Fibroblast of peridontal ligament (primary cell): ENCODE results near the gene CNBD2.
"Not testable (repeated sequence)": the region's sequence is repeated elsewhere in the genome, so short reads cannot be mapped to it uniquely, and the experiment has no call there.

Source experiments
- DNase-seq: peaks from one replicate; pipeline ENCODE4 v3.0.0-alpha.2; 2010; ENCODE audit errors: extremely low read depth

The CNBD2 gene

DNA sequence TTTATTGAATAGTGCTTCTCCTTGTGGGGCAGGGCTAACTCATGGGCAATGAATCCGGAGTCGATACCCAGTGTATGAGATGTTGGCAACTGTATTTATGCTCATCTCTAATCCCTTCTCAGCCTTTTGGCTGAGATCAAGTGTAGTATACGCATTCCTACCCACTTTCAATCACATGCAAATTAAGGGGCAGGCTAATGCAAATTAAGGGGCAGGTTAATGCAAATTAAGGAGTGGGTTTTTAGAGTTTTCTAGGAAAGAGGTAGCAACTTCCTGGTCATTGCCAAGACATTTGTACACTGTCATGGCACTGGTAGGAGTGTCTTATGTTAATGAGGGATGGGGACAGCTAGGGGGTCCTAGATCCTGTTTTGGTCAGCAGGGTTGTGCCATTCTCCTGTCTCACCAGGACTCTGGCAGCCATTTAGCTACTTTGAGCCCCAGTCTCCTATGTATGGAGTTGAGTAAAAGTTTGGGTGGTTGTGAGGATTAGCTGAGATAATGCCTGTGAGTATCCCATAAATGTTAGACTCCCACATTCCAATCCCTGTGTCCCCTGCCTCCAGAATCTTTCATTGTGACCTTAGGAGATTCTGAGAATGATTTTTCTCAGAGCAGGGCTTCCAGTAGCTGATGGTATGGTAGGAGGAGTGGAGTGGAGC is at the start of gene CNBD2:
CNBD2 (plus strand) TSS at position 612 of the 662 bp plus-strand sequence. CDS start 173 bp downstream, outside the sequence.
- no peak for DNase-seq

DNA sequence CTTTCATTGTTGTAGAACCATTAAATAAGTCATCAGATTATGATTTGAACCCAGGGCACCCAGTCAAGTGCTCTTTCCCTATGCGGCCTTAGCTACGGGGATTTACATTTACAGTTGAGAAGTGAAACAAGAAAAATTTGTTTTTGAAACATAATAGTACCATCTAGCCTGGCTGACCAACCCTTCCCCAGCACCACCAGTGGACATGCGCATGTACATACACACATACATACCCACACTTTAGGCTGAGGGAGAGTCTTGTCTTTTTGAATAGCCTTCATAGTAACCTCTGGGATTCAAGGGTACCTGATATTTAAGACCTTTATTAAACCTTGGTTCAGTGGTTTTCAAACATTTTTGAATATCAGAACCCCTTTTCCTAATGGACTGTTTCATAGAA is 47.9 kb upstream of the CNBD2 start:
- no peak for DNase-seq

DNA sequence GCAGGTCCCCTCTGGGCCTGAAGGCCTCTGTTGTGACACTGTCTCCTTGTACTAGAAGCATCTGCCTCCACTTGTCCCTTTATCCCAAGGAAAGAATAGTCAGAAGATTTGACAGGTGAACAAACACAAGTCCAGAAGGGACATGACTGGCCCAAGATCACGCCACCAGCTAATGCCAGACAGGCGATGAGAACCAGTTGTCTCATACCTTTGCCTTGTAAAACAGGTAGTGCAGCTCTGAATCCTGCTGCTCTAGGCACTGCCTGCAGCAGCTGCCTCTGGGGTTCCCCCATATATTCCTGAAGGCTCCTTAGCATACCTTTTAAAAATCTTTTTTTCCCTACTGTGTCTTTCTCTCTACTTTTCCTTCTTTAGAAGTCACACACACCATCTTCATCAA is 39.1 kb upstream of the CNBD2 start:
- no peak for DNase-seq

DNA sequence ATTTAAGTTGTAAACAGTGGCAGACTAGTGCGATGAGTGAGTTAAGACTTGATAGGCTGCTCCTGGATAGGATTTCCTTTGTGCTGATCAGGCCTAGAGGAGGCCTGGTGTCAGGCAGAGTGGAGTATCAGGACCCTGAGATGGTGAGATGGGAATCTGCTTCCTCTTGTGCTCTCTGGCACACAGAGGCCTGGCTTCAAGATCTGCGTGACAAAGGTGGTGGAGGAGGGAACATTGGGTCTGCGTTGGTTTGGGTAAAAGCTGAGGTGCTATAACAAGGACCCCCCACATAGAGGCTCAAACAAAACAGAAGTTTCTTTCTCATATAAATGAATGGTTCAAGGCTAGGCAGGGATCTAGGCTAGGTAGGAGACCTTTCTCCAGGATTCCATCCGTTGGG is 34.3 kb upstream of the CNBD2 start:
- DNase-seq, result no peak

DNA sequence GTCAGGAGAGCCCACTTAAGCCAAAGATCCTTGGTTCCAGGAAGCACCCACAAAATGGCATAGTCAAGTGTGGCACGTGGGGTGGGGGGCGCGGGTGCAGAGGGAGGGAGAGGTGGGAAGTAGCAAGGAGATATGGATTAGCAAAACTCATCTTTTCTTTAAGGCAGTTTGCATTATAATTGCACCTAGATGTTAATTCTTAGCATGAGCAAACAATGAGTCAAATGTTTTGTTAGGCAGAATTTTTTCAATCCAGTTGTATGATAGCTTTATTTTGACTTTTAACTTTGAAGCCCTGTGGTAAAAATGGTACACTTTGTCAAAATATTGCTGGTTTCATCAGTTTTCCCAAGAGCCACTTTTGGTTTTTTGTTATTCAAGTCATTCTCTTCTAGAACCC is 29.1 kb upstream of the CNBD2 start:
- DNase-seq, result peak; percentile 8

DNA sequence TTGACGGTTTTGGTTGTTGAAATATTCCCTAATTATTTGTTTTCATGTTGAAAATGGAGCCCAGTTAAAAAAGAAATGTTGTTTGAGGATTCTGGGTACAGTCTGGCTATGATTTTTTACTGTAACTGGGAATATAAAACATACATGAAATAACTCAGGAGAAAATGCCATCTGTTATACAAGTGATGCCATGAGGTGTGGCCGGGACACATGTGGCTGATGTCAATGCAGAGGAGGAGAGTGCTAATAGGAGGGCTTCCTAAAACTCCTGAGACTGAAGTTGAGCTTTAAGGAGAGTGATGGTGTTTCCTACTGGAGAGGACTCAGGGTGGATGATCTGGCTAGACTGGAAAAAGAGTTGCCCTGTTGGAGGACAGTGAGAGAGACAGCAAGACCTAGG is 26.8 kb upstream of the CNBD2 start:
- no peak for DNase-seq

- DNase-seq, result no peak
Observed at GRCh38 chr20:35942243-35942642, 26.1 kb upstream of the CNBD2 start.

DNA sequence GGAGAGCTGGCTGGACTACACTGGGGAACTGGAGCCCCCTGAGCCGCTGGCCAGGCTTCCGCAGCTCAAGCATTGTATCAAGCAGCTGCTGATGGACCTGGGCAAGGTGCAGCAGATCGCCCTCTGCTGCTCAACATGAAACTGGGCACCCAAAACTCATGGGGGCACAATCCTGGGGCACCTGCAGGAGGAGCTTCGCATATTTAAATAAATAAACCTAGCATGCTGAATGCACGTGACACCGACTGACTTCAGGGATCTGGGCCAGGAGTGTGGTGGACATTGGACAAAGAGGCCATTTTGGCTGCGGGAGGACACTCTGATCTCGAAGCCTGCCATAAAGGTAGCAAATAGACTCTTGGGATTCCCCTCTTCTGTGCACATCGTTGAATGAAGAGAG is 20.9 kb upstream of the CNBD2 start:
- DNase-seq, result no peak

GRCh38 chr20:35947907-35948306 is 20.5 kb upstream of the CNBD2 start:
- peak; percentile 73 for DNase-seq

DNA sequence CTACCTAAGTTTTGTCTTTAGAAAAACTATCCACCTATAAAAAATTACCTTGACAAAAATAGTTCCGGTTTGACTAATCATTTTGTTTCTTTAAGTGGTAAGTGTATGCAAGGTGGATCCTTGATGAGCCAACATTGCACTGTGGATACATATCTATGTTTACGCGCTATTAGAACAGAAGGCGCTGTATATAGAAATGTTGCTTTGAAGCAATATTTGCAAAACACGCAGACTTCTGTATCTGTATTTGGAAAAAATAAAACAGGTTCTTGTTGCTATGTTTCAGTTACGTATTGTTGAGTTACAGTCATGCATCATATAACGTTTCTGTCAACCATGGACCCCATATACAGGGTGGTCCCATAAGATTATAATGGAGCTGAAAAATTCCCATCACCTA is 18.3 kb upstream of the CNBD2 start:
- DNase-seq, result no peak

DNA sequence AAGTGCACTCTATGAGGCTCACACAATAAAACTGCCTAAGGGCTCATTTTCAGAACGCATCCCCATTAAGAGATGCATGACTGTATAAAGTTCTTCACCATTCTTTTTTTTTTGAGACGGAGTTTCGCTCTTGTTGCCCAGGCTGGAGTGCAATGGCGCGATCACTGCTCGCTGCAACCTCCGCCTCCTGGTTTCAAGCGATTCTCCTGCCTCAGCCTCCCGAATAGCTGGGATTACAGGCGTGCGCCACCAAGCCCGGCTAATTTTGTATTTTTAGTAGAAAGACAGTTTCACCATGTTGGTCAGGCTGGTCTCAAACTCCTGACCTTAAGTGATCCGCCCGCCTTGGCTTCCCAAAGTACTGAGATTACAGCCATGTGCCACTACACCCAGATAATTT is 16.3 kb upstream of the CNBD2 start:
- DNase-seq, result not testable (repeated sequence)

DNA sequence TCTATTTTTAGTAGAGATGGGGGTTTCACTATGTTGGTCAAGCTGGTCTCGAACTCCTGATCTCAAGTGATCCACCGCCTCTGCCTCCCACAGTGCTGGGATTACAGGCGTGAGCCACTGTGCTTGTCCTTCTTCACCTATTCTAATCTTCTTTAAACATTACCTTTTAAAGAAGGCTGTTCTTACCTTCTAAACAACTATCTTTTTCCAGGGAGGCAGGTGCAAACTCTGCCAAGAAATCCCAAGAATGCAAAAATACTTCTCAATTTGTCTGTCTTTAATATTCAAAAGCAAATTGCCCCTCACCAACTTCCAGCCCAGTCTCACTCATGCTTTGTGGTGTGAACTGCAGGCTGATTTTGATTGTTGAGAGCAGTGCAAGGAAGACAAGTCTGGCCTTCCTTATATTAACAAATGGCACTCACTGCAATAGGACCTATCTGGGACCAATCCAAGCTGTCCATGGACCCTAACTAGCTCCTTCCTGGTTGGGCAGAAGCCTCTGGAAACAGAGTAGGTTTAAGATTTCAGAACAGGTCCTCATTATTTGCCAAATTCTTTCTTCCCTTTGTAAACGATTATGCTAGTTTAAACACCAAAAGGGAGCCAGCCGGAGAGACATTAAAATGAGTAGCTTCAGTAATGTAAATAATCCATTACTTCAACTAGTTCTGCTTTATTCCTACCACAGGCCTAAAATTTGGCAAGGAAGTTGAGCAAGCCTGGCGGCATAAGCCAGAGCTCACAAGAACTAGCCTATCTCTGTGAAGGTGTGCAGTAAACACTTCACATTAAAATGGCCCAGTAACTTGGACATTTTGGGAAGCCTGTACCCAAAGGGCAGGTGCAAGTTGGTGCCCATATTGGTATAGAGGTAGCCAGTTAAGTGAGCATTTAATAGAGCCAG is 15.7 kb upstream of the CNBD2 start:
- peak; percentile 53 for DNase-seq

GRCh38 chr20:35953387-35954199 is 14.8 kb upstream of the CNBD2 start:
- peak; percentile 13 for DNase-seq

GRCh38 chr20:35954200-35954906 is 14.0 kb upstream of the CNBD2 start, which contains the start of gene SCAND1:
Gene SCAND1, minus strand, starts transcription at chr20:35954502. Its CDS starts 218 bp downstream, at chr20:35954284.
- DNase-seq, result peak; percentile 95

DNA sequence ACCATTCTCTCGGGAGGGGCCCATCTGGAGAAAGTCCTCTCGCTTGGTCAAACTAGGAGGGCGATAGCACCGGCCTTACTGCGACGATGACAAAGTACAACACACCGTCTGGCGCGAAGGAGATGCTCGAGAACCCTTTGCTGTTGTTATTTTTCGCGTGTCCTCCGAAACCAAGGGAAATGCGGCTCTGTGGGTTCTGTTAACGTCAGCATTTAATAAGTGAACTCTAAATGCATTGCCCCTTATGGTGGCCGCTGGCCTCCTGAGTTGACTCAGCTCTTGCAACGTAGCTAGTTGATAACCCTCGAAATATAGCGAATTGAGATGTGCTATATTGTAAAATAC is 13.5 kb upstream of the CNBD2 start:
- peak; percentile 65 for DNase-seq

- DNase-seq, result no peak
Observed at GRCh38 chr20:35956616-35957015, 11.8 kb upstream of the CNBD2 start.

DNA sequence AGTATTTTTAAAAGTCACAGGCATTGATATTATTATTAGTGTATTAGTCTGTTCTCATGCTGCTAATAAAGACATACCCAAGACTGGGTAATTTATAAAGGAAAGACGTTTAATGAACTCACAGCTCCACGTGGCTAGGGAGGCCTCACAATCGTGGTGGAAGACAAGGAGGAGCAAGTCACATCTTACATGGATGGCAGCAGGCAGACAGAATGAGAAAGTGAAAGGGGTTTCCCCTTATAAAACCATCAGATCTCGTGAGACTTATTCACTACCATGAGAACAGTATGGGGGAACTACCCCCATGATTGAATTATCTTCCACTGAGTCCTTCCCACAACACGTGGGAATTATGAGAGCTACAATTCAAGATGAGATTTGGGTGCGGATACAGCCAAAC is 9.1 kb upstream of the CNBD2 start:
- not testable (repeated sequence) for DNase-seq

GRCh38 chr20:35963878-35964277 is 4.5 kb upstream of the CNBD2 start:
- no peak for DNase-seq

DNA sequence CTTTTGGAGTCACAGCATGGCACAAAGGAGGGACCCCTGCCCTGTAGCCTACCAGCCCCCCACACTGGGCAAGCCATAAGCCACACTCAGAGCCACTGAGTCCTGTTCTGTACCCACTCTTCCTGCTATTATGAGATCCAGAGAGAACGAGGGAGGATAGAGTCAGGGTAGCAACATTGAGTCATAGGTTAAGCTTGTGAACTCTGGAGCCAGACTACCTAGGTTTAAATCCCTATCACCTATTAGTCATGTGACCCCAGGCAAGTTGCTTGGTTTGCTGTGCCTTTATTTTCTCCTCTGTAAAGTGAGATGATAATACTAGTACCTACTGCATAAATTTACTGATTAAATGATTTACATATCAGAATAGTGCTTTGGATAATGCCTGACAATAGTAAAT is 540 bp downstream of the CNBD2 start:
- no peak for DNase-seq

DNA sequence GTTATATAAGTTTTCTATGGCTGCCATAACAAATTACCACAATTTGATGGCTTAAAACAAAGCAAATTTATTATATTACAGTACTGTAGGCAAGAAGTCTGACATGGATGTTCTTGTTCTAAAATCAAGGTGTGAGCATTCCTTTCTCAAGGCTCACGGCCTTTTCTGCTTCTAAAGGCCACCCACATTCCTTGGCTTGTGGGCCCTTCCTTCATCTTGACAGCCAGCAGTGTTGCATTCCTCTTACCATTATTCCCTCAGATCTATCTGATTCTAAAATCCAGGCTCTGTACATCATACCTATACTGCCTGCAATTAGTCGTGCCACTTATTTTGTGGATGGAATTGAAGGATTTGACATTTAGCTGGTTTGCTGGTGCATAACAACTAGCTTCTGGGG is 3.6 kb downstream of the CNBD2 start:
- no peak for DNase-seq

DNA sequence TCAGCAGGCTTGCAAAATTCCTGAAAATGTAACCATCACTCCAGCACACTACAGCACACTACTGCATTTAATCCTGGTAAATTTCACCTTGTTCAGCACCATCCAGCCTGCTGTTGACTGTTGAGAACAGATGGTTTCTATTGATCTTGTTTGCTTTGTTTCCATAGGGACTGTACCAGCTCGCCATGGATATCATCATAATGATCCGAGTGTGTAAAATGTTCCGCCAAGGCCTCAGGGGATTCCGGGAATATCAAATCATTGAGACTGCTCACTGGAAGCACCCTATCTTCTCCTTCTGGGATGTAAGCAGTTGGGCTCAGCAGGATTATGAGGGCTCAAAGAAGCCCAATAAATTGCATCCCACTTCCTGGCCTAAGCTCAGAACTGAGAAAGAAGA is 4.1 kb downstream of the CNBD2 start:
- peak; percentile 85 for DNase-seq

- no peak for DNase-seq
Observed at GRCh38 chr20:35974256-35974655, 5.9 kb downstream of the CNBD2 start.
